ENCODE measurements around the gene PPP2R1B.

GRCh38 chr11:111691741-111692140 lies 74.4 kb downstream of the PPP2R1B start:
- no peak for TF ChIP-seq CTCF (IDR thresholded peaks at IDR 0.05; ENCODE audit: insufficient read depth, low read depth, low read length)
- no peak for TF ChIP-seq EZH2 (IDR thresholded peaks at IDR 0.05; ENCODE audit: insufficient read depth, low read length)

Data from astrocyte (in vitro differentiated cells and primary cell).